ENCODE measurements around the gene ASIC4. TPM values are rescaled to one million over a fixed set of nuclear protein-coding genes. Genes with fewer than 3 reads are reported as not detected.

Gene ASIC4
- total and polyA plus RNA-seq, 2 of the 13 experiments (the other 11 are each of a cell fraction or from before 2014, with no cell fraction given) = 0.03 TPM; not detected in 1

GRCh38 chr2:219563271-219563928 lies 49.1 kb downstream of the ASIC4 start:
- no peaks in the 10 kb centered on the region for H3K27me3 ChIP-seq (ENCODE audit: control insufficient read depth in 1 of 2, insufficient read depth in 2 of 2, low read length in 2 of 2)
- intact Hi-C loops (cut with micrococcal nuclease; ENCODE audit: unreplicated experiment) = loop anchor here (5.0 kb wide), 1 partner anchor 34 kb away; the partner anchor contains the start of gene STK11IP
- in situ Hi-C loops (cut with HindIII; ENCODE audit: extremely low pct_ligation_motif_present, low pct_unique_long_range_greater_than_20kb) = loop anchor here (5.0 kb wide), 1 partner anchor 34 kb away; the partner anchor contains the start of gene STK11IP
- no TSS peak for BruUV-seq (replicated peaks)
- H3K4me2 ChIP-seq (ENCODE audit: low read depth, low read length) = no peak overlapping the region
- H3K9ac ChIP-seq (ENCODE audit: insufficient read depth, low read depth, low read length) = no peak overlapping the region
- H3K9me3 ChIP-seq (ENCODE audit: low read length) = no peaks in the 10 kb centered on the region
- no peaks in the 10 kb centered on the region for H4K20me1 ChIP-seq (ENCODE audit: insufficient read depth, low read length)
- peaks cover 20 to 39% of the 10 kb centered on the region in 2 experiments; a peak in 4 of 5 replicates for H3K36me3 ChIP-seq (replicated peaks in 1 of 2; ENCODE audit: control insufficient read depth in 1 of 2, insufficient read depth in 2 of 2, low read length in 2 of 2)
- ChIA-PET CTCF (ENCODE audit: low intra/inter-chr PET ratio, low total read pairs) (no interaction called here), POLR2A (interaction anchor here (1.6 to 4.2 kb wide), 4 partner anchors 8 to 33 kb away, joined by 6 to 45 read pairs (median 24); partner anchors contain the start of genes CHPF, INHA, OBSL1 and STK11IP)
- no peak for TF ChIP-seq ZMYM3 (CRISPR knock-in tag; IDR thresholded peaks at IDR 0.05)
- 0 out of 4 replicates have a peak, but pooled peaks of 1 of the 2 experiments have one; percentile 20 for TF ChIP-seq POLR2A (IDR thresholded peaks at IDR 0.05; ENCODE audit: insufficient read depth in 1 of 2, low read depth in 2 of 2, low read length in 2 of 2)
- no peak for TF ChIP-seq FOXC1 (CRISPR knock-in tag; IDR thresholded peaks at IDR 0.05; ENCODE audit: borderline replicate concordance)
- TF ChIP-seq AGO2 (optimal IDR thresholded peaks at IDR 0.05; ENCODE audit: low read depth, low read length) = peak; percentile 92
- peak; percentile 78 for TF ChIP-seq RBM22 (optimal IDR thresholded peaks at IDR 0.05; ENCODE audit: low read length)
- TF ChIP-seq POLR2G (IDR thresholded peaks at IDR 0.05; ENCODE audit: low read depth, low read length) = peak; percentile 12; the same call in 1 of the 2 replicates
- TF ChIP-seq RBFOX2 (IDR thresholded peaks at IDR 0.05; ENCODE audit: low read depth, low read length) = peak; percentile 60
- 0 out of 2 replicates have a peak, but pooled peaks have one; percentile 42 for TF ChIP-seq ZNF446 (CRISPR knock-in tag; IDR thresholded peaks at IDR 0.05)
- no peak overlapping the region for H3K4me3 ChIP-seq (replicated peaks in 1 of 3; ENCODE audit: insufficient read depth in 1 of 3, low read depth in 2 of 3, low read length in 3 of 3)
- H3K27ac ChIP-seq (ENCODE audit: extremely low read length, insufficient read depth, low read length) = no peak overlapping the region
- H3K79me2 ChIP-seq (ENCODE audit: insufficient read depth, low read length) = no peaks in the 10 kb centered on the region
- peaks cover 46% of the 10 kb centered on the region for H3K4me1 ChIP-seq (ENCODE audit: insufficient read depth, low read length)
- ATAC-seq (no peak), DNase-seq (ENCODE audit: low spot score) (no peak), FAIRE-seq (no peak)
- WGBS (ENCODE audit: low lambda C conversion rate) = 98% methylated on average over 19 of the region's 20 CpGs
- H2AFZ ChIP-seq (ENCODE audit: low read length) = no peak overlapping the region

Measured in HepG2 (cell line).